Large intestine (tissue), 3 donors: ENCODE data around the gene ZFX. TPM values are rescaled to one million over a fixed set of nuclear protein-coding genes. Genes with fewer than 3 reads are reported as not detected.

ENCODE experiments used
- DNase-seq, 2 donors: peaks; one replicate each; pipeline versions ENCODE4 v3.0.0 to v3.0.0-alpha.2; 2013
- H3K27ac ChIP-seq: one replicate; pipeline ENCODE4 v1.5.1; 2013; ENCODE audit warnings: low read length
- H3K27me3 ChIP-seq: 2 replicates; pipeline ENCODE4 v1.6.1; 2013; ENCODE audit warnings: low read length; ENCODE audit not compliant: control insufficient read depth, insufficient read depth
- H3K36me3 ChIP-seq: 2 replicates; pipeline ENCODE4 v1.6.1; 2013; ENCODE audit warnings: low read length; ENCODE audit not compliant: control insufficient read depth, insufficient read depth
- H3K4me1 ChIP-seq: one replicate; pipeline ENCODE4 v1.6.1; 2013; ENCODE audit warnings: low read length; ENCODE audit not compliant: control insufficient read depth, insufficient read depth
- H3K4me3 ChIP-seq: one replicate; pipeline ENCODE4 v1.5.1; 2013; ENCODE audit warnings: low read length
- H3K9me3 ChIP-seq: one replicate; pipeline ENCODE4 v1.6.1; 2013; ENCODE audit warnings: mild to moderate bottlenecking, low read depth, low read length, moderate library complexity; ENCODE audit not compliant: control insufficient read depth
- WGBS: methylation state at CpG from one replicate; pipeline ENCODE4 v1.1.5; 2013; ENCODE audit warnings: low lambda C conversion rate; ENCODE audit not compliant: insufficient coverage; 5-methylcytosine and 5-hydroxymethylcytosine counted together
- polyA plus RNA-seq: library from polyadenylated mRNA; unstranded; fragments of 120-200 nt; gene quantifications from one replicate; pipeline ENCODE4 v1.2.1, GENCODE V29; 2013

Gene ZFX
- polyA plus RNA-seq, 1 donor = 20.7 TPM

DNA sequence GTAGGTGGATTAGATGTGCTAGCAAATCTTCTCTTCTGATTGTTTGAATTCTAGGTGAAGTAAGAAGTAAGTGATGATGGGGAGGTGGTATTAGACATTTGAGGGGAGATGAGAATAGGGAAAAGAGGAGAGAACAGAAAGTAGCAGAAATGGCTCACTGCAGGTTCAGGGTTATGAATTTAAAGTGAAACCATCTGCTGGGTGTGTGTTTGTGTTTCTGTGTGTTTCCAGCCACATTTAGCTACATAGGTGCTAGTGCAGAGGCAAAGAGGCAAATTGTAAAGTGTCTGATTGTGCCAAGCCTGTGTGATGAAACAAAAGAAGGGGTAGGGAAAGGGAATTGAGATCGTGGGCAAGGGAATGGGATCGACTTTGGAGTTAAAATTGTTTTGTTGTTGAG is 50.6 kb downstream of the ZFX start:
- Histone ChIP-seq H3K9me3 (no peaks in the 10 kb centered on the region), H3K36me3 (peaks cover 3% of the 10 kb centered on the region), H3K4me3 (no peak overlapping the region), H3K27me3 (no peaks in the 10 kb centered on the region), H3K27ac (no peak overlapping the region), H3K4me1 (peaks cover 5% of the 10 kb centered on the region)
- DNase-seq = no peak
- no CpG with 5 or more reads among the region's 2 CpGs for WGBS

DNA sequence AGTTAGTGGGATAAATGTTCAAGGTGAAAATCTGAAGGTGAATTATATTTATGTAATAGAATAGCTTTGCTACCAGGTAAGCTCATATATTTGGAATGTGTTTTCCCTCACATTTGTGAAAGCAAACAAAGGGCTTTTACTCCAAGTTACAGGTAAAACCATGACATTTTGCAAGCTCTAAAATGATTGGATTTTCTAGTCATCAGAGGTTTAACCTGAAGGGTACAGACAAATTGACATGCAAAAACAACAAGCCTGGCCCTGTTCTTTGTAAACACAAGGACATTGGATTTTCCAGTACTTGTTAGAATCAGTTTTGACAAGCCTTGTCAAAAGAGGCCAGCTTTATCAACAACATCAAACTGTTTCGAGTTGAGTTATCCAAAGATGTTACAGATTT is 51.7 kb downstream of the ZFX start:
- no peak overlapping the region for H3K27ac ChIP-seq
- no peaks in the 10 kb centered on the region for H3K27me3 ChIP-seq
- peaks cover 5% of the 10 kb centered on the region for H3K4me1 ChIP-seq
- peaks cover 3% of the 10 kb centered on the region for H3K36me3 ChIP-seq
- H3K9me3 ChIP-seq = no peaks in the 10 kb centered on the region
- H3K4me3 ChIP-seq = no peak overlapping the region
- no CpG with 5 or more reads among the region's 1 CpG for WGBS
- no peak for DNase-seq

DNA sequence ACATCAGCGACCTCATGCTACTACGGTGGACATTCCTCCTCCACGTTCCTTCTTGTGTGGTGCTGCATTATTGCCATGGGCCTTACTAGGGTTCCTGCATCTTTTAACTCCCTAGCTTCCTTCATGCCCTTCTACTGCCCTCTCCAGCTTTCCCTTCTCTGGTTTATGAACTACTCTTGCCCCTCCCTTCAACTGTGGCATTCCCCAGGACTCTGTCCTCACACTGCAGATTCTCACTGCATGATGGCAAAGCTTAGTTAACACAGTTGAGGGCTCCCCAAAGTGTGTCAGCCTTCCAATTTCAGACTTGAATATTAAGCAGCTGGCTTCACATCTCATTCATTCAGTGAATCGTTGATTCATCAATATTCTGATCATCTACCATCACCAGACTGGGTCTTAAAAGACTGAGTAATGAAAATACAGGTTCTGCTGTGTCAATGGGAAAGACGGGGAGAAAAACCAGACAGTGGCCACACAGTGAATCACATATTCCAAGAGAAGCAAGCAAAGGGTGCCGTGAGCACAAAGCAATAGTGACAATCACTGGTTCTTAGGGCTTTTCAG is 53.0 kb downstream of the ZFX start:
- Histone ChIP-seq H3K27ac (no peak overlapping the region), H3K9me3 (no peaks in the 10 kb centered on the region), H3K36me3 (peaks cover 4% of the 10 kb centered on the region), H3K4me1 (peaks cover 5% of the 10 kb centered on the region), H3K27me3 (no peaks in the 10 kb centered on the region), H3K4me3 (no peak overlapping the region)
- DNase-seq = peak in 1 of 2 donors; percentile 18
- no CpG with 5 or more reads among the region's 6 CpGs for whole genome bisulfite sequencing

DNA sequence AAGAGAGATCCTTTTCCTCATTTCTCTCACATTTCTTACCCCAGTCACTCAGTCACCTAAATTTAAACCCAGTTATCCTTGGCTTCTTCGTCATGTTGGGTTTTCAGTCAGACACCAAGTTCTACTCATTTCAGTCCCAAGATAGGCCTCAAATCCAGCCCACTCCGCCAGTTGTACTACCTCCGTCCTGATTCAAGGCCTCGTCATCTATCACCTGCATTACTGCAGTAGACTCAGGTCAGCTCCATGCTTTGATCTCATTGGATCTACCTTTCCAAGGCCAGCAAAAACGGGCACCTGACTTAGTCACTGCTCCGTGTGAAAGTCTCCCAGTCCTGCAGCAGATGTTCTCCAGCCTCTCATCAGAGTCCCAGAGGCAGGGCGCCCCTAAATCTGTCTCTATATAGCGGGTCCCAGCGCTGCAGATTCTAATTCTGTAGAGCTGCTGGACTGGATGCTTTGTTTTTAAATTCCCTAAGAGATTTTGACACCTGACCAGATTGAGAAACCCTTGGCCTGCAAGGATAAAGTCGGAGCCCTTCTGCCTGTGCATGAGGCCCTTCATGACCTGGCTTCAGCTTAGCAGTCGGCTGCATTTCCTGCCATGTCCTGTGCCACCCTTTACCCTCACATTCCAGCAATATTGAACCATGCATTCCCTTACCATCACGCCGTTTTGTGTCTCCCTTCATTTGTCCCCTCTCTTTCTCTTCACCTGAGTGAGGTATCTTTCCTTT is 53.7 kb downstream of the ZFX start:
- H3K27ac ChIP-seq = no peak overlapping the region
- DNase-seq = no peak
- no peaks in the 10 kb centered on the region for H3K9me3 ChIP-seq
- H3K27me3 ChIP-seq = no peaks in the 10 kb centered on the region
- H3K4me3 ChIP-seq = no peak overlapping the region
- WGBS = 80% methylated on average over 1 of the region's 13 CpGs
- peaks cover 5% of the 10 kb centered on the region for H3K4me1 ChIP-seq
- H3K36me3 ChIP-seq = peaks cover 8% of the 10 kb centered on the region

DNA sequence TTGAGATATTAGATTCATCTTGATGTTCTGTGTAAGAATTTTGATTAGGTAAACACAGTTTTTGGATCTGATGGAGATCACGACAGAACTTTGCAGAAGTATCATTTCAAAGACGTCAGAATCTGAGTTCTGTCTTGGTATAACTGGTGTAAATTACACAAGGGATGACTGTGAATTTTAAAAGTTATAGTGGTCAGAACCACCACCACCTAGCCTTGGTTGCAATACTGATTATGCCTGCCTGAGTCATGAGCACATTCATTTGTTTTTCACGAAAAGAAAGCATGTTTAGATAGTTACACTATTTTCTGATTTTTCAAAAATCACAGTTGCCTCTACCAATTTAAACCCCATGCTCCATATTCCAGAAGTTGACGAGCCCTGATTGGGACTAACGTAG is 54.8 kb downstream of the ZFX start:
- WGBS = no CpG with 5 or more reads among the region's 5 CpGs
- H3K4me1 ChIP-seq = peaks cover 5% of the 10 kb centered on the region
- H3K36me3 ChIP-seq = peaks cover 14% of the 10 kb centered on the region
- H3K9me3 ChIP-seq = no peaks in the 10 kb centered on the region
- H3K4me3 ChIP-seq = no peak overlapping the region
- DNase-seq = no peak
- no peaks in the 10 kb centered on the region for H3K27me3 ChIP-seq
- H3K27ac ChIP-seq = no peak overlapping the region

DNA sequence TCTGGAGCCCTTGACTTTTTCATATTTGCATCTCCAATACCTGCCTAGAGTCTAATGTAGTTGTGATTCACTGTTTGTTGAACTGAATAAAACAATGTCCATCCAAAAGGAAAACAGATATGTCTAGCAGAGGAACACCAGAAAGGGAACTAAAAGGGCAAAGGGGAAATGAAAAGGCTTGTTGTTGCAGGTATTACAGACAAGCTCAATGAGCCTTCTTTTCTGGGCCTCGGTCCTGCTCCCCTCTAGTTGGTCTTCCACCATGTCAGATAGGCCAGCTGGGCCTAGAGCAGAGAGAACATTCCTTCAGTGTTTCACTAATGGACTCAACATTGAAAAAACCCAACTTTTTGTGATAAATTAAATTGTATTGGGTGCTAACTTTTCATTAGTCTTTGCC is 55.4 kb downstream of the ZFX start:
- no CpG with 5 or more reads among the region's 1 CpG for WGBS
- peaks cover 18% of the 10 kb centered on the region for H3K36me3 ChIP-seq
- no peak for DNase-seq
- no peak overlapping the region for H3K4me3 ChIP-seq
- H3K4me1 ChIP-seq = peaks cover 5% of the 10 kb centered on the region
- no peaks in the 10 kb centered on the region for H3K27me3 ChIP-seq
- H3K9me3 ChIP-seq = no peaks in the 10 kb centered on the region
- no peak overlapping the region for H3K27ac ChIP-seq

DNA sequence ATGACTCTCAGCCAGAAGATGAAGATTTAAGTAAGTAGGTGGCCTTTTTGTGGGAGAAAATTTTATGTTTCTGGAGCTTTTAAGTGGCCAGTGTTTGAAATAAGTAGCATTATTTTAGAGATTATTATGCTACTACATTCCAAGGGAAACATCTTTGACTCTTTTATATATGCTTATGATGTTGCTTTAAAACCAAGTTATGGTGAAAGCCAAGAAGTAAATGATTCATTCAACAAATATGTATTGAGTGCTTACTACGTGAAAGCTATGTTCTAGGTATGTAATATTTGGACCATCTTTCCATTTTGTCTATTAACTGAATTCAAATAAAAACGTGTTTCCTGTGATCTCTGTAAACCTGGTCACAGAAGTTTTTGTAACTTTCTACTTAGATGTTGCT is 58.3 kb downstream of the ZFX start:
- no peak overlapping the region for H3K4me3 ChIP-seq
- H3K4me1 ChIP-seq = peaks cover 2% of the 10 kb centered on the region
- H3K9me3 ChIP-seq = no peaks in the 10 kb centered on the region
- DNase-seq = no peak
- no peak overlapping the region for H3K27ac ChIP-seq
- WGBS = 100% methylated on average over 1 of the region's 2 CpGs
- H3K36me3 ChIP-seq = peaks cover 28% of the 10 kb centered on the region
- H3K27me3 ChIP-seq = no peaks in the 10 kb centered on the region

DNA sequence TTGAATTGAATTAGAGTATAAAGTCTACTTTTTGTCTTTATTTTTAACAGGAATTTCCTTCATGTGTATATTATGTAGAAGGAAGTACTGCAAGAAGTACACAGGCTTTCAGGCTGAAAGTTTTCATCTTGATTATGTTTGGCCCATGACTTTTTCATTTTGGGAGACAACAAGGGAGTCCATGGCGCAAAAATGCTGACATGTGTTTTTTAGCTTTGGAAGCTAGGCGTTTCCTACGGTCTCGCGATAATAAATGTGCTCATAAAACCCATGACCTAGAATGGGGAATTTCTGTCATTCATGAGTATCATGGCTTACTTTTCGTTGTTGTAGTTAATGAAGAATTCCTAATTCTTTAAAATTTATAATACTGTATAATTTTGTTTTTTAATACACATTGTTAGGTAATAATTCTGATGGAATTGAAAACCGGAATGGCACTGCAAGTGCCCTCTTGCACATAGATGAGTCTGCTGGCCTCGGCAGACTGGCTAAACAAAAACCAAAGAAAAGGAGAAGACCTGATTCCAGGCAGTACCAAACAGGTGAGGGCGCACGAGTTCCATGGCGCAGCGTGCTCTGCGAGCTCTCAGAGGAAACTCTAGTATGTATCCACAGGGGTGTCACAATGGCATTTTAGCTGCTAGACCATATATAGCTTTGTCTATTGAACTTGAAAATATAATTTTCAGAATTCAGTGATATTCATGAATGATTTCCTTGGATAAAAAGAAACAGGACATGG is 59.1 kb downstream of the ZFX start:
- Histone ChIP-seq H3K27me3 (no peaks in the 10 kb centered on the region), H3K4me1 (no peaks in the 10 kb centered on the region), H3K9me3 (no peaks in the 10 kb centered on the region), H3K36me3 (peaks cover 28% of the 10 kb centered on the region), H3K4me3 (no peak overlapping the region), H3K27ac (no peak overlapping the region)
- 100% methylated on average over 1 of the region's 13 CpGs for WGBS
- DNase-seq = no peak

DNA sequence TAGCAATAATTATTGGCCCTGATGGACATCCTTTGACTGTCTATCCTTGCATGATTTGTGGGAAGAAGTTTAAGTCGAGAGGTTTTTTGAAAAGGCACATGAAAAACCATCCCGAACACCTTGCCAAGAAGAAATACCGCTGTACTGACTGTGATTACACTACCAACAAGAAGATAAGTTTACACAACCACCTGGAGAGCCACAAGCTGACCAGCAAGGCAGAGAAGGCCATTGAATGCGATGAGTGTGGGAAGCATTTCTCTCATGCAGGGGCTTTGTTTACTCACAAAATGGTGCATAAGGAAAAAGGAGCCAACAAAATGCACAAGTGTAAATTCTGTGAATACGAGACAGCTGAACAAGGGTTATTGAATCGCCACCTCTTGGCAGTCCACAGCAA is 60.7 kb downstream of the ZFX start:
- no peak for DNase-seq
- H3K9me3 ChIP-seq = no peaks in the 10 kb centered on the region
- no peaks in the 10 kb centered on the region for H3K4me1 ChIP-seq
- no peak overlapping the region for H3K4me3 ChIP-seq
- no peaks in the 10 kb centered on the region for H3K27me3 ChIP-seq
- H3K36me3 ChIP-seq = peaks cover 28% of the 10 kb centered on the region
- no peak overlapping the region for H3K27ac ChIP-seq
- WGBS = no CpG with 5 or more reads among the region's 6 CpGs

DNA sequence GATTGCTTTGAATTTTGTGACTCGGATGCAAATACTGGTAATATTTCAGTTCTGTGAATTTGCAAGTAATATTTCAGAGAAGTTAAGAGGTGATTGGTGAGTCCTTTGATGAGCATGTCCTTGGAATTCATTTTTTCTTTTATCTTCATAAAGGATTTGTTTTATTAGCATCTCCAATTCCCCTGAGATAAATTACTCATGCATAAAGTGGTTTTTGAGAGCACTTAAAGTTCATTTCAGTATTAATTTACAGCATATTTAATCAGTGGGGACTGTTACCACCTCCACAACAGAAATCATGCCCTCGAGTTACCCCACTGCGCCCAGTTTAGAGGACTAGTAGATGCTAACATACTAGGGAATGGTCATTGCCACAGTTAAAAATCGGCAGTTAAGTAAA is 65.0 kb downstream of the ZFX start:
- WGBS = no CpG with 5 or more reads among the region's 4 CpGs
- H3K9me3 ChIP-seq = no peaks in the 10 kb centered on the region
- no peaks in the 10 kb centered on the region for H3K4me1 ChIP-seq
- H3K27me3 ChIP-seq = no peaks in the 10 kb centered on the region
- no peak overlapping the region for H3K27ac ChIP-seq
- DNase-seq = no peak
- H3K4me3 ChIP-seq = no peak overlapping the region
- peaks cover 15% of the 10 kb centered on the region for H3K36me3 ChIP-seq
